HG03175 (cell line): ENCODE measurements around the gene RBM19.
"Not testable (repeated sequence)": the region's sequence is repeated elsewhere in the genome, so short reads cannot be mapped to it uniquely, and the experiment has no call there.

Experiments
- ATAC-seq: cut with Tn5 transposase; IDR thresholded peaks from one replicate; pipeline ENCODE4 v1.9.1; 2021; ENCODE audit warnings: mild to moderate bottlenecking, moderate library complexity; ENCODE audit not compliant: unreplicated experiment

Gene RBM19

GRCh38 chr12:113812411-113813228, 153.5 kb downstream of the RBM19 start:
- ATAC-seq, result no peak

GRCh38 chr12:113809462-113810220, 156.5 kb downstream of the RBM19 start:
- ATAC-seq, result not testable (repeated sequence)

GRCh38 chr12:113808095-113808951, 157.8 kb downstream of the RBM19 start:
- no peak for ATAC-seq

GRCh38 chr12:113805673-113806072, 160.5 kb downstream of the RBM19 start:
- ATAC-seq, result no peak

- ATAC-seq, result no peak
Observed at GRCh38 chr12:113804961-113805600, 161.0 kb downstream of the RBM19 start.

GRCh38 chr12:113803759-113804140, 162.4 kb downstream of the RBM19 start:
- no peak for ATAC-seq

- ATAC-seq, result no peak
Observed at GRCh38 chr12:113802966-113803758, 163.0 kb downstream of the RBM19 start.

GRCh38 chr12:113802000-113802749, 163.9 kb downstream of the RBM19 start:
- no peak for ATAC-seq

- ATAC-seq, result no peak
Observed at GRCh38 chr12:113800201-113800600, 165.9 kb downstream of the RBM19 start.

GRCh38 chr12:113798552-113798951, 167.6 kb downstream of the RBM19 start:
- ATAC-seq, result no peak

GRCh38 chr12:113797535-113797868, 168.6 kb downstream of the RBM19 start:
- ATAC-seq, result no peak

- ATAC-seq, result no peak
Observed at GRCh38 chr12:113796852-113797534, 169.1 kb downstream of the RBM19 start.

GRCh38 chr12:113796066-113796827, 169.9 kb downstream of the RBM19 start:
- ATAC-seq, result no peak

- no peak for ATAC-seq
Observed at GRCh38 chr12:113795445-113795844, 170.7 kb downstream of the RBM19 start.

- no peak for ATAC-seq
Observed at GRCh38 chr12:113794774-113795173, 171.4 kb downstream of the RBM19 start.

- no peak for ATAC-seq
Observed at GRCh38 chr12:113793250-113793649, 172.9 kb downstream of the RBM19 start.

GRCh38 chr12:113792450-113792849, 173.7 kb downstream of the RBM19 start:
- ATAC-seq, result no peak
